ENCODE results near the gene PPP1R13L.
"Not testable (repeated sequence)": the region's sequence is repeated elsewhere in the genome, so short reads cannot be mapped to it uniquely, and the experiment has no call there.

PPP1R13L gene

GRCh38 chr19:45431008-45431407, 26.1 kb upstream of the PPP1R13L start:
- DNase-seq: not testable (repeated sequence)

DNA sequence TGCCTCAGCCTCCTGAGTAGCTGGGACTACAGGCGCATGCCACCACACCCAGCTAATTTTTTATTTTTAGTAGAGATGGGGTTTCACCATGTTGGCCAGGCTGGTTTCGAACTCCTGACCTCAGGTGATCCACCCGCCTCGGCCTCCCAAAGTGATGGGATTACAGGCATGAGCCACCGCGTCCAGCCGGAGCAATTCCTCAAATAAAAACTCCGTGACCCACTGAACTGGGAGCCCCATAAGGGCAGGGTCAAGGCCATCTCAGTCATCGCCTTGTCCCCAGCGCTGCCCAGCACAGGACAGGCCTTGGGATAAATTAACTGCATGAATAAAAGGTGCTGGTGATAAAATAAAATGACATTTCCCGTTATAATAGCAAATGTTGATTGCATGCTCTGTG, 25.0 kb upstream of the PPP1R13L start:
- DNase-seq: not testable (repeated sequence)

DNA sequence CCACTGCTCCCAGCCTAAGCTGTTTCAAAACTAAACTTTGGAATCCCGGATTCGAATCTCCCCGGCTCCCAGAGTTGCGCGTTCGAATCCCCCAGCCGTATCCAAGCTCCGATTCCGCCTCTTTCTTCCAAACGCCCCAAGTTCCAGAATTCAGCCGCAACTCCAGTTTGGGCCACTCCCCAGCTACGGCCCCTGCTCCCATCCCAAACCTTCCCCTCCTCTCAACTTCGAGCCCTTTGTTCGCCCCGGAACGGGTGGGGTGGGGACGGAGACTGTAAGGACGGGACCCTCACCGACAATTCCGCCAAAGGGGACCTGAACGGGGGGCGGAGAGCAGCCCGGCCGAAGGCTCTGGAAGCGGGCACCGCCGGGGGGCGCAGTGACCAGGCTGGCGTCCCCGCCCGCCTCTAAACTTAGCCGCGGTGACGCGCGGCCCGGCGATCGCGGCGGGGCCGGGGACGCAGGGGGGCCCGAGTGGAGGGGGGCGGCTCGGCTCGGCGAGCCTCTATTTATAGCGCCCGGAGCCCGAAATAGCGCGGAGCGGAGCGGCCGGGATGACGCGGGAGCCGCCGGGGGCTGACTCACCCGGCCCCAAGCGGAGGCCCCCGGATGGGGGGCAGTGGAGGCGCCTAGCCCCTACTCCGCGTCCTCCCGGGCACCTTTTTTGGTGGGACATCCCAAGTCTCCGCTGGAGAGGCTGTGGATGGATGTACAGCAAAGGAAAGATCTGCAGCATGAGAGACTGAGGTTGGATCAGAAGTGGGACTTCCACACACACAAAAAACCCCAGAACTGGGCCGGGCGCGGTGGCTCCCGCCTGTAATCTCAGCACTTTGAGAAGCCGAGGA, 23.7 kb upstream of the PPP1R13L start:
- no peak for DNase-seq

DNA sequence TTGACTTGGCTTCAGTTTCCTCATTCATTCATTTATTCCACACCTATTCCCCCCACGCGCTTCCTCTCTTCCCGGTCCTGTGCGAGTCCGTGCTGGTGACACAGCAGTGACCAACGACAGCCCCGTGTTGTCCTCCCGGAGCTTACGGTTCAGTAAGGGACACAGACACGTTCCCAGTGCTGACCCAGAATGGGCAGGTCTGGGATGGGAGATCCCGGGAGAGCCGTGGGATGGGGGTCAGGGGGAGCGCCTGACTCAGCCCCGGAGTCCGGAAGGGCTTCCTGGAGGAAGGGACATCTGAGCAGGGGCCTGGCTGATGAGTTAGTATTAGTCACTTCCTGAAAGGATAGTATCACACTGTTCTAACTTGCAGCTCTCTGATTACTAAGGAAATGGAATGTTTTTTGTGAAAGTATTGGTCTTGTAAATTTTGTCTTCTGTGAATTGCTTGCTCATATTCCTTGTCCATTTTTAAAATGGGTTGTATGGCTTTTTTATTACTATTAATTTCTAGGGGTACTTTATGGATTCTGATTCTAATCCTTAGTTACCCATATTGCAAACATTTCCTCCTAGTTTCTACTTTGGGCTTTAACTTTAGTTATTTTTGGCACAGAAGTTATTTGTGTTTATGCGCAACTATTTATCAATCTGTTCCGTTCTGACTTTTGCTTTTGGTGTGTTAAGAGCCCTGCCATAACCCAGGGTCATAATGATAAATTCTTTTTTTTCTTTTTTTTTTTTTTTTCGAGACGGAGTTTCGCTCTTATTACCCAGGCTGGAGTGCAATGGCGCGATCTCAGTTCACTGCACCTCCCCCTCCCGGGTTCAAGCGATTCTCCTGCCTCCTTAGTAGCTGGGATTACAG, 19.6 kb upstream of the PPP1R13L start:
- no peak for DNase-seq

- DNase-seq: peak; percentile 98
These were observed 18.8 kb upstream of the PPP1R13L start, which contains the start of gene ERCC1 for GRCh38 chr19:45423589-45424190. TSS of gene ERCC1 (minus strand) at chr19:45423917. CDS start at chr19:45423374, 543 bp downstream.

DNA sequence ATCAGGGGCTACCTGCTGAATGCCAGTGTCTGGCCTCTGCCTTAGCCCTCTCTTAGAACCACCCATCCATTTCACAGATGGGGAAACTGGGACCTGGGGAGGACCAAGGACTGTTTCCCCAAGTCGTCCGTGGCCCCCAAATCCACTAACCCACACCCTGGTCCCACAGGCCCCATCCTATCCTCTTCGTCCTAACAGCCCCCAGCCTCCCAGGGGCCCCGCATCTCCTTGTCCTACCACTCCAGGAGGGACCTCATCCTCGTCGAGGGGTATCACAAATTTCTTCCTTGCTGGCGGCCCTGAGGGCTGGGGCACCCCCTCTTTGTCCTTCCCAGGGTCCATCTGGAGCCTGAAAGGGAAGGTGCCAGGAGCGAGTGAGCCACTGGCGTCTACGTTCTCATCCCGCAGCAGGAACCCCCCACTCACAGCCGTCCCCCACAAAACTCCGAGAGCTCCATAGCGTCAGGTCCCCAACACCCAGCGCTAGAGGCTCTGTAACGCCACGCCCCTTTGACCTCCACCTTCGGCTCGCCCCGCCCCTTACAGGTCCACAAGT, 18.2 kb upstream of the PPP1R13L start:
- no peak for DNase-seq

- no peak for DNase-seq
These were observed 17.2 kb upstream of the PPP1R13L start for GRCh38 chr19:45421947-45422498.

DNA sequence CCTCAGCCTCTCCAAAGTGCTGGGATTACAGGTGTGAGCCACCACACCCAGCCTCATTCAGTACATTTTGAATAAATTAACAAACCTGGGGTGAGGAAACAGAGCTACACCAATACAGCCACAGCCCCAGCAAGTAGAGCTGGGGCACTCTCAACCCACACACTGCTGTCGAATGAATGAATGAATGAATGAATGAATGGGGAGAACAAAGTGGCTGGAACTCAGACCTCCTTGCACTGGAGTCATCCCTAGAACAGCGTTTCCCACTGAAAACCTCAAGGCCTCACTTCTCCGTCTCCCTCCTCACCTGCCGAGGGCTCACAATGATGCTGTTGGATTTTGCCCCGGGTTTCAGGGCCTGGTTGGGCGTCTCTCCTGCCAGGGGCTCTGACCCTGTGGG, 16.0 kb upstream of the PPP1R13L start:
- no peak for DNase-seq

DNA sequence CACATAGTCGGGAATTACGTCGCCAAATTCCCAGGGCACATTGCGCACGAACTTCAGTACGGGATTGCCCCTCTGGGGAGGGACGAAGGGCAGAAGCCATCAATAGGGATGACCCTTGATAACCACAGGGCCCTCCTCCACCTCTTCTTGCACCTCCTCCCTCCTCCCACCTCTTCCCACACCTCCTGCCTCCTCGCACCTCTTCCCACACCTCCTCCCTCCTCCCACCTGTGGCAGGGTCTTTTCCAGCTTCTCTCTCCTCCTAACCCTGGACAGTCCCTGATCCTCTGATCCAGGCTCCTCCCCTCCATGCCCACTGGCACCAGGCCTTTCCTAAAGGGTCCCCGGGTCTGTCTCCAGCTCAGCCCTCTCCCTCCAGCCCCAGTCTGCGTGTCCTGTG, 15.5 kb upstream of the PPP1R13L start:
- DNase-seq: no peak

- no peak for DNase-seq
These were observed 15.0 kb upstream of the PPP1R13L start for GRCh38 chr19:45419895-45420294.

- DNase-seq: no peak
These were observed 14.5 kb upstream of the PPP1R13L start for GRCh38 chr19:45419396-45419795.

DNA sequence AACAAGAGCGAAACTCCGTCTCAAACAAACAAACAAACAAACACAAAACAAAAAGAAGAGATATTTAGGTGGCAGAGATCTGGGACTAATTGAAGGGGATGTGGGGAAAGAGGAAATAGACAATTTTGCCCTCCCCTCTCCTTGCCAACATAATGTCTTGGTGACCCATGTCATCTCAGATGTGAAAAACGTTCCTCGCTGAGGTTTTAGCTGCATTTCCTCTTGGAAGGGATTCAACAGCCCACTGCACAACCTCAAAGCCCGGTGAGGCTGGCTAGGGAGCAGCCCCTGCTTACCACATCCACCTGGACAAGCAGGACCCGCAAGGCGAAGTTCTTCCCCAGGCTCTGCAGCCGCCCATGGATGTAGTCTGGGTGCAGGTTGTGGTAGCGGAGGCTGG, 13.9 kb upstream of the PPP1R13L start:
- no peak for DNase-seq

GRCh38 chr19:45417151-45417550, 12.3 kb upstream of the PPP1R13L start:
- no peak for DNase-seq

- no peak for DNase-seq
These were observed 9.6 kb upstream of the PPP1R13L start for GRCh38 chr19:45414468-45414867.

DNA sequence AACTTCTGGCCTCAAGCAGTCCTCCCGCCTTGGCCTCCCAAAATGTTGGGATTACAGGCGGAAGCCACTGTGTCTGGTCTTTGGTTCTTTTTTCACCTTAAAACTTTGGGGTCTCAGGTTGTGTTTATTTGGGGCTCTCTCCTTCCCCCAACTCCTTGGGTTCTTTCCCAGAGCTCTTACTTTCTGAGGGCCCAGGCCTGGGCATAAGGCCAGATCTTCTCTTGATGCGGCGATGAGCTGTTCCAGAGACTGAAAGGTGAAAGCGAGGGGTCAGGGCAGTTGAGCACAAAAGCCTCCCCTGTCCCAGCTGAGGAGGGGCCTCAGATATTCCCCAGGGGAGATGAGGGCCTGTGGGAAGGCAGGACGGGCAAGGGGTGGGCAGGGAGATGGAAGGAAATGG, 8.6 kb upstream of the PPP1R13L start:
- DNase-seq: no peak

GRCh38 chr19:45410330-45410729, 5.5 kb upstream of the PPP1R13L start:
- not testable (repeated sequence) for DNase-seq

- DNase-seq: no peak
These were observed 4.7 kb upstream of the PPP1R13L start for GRCh38 chr19:45409557-45409920.

- DNase-seq: no peak
These were observed 4.1 kb upstream of the PPP1R13L start for GRCh38 chr19:45408830-45409556.

GRCh38 chr19:45408121-45408520, 3.3 kb upstream of the PPP1R13L start:
- no peak for DNase-seq

DNA sequence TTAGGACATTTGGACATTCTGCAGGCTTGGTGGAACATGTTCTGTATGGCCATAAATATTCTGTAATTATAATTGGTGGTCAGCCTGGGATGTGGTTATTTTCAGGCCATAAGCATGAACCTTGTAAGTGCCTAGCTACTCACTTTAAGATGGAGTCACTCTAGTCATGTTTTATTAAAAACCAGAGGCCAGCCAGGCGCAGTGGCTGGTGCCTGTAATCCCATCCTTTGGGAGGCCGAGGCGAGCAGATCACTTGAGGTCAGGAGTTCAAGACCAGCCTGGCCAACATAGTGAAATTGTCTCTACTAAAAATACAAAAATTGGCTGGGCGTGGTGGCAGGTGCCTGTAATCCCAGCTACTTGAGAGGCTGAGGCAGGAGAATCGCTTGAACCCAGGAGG, 2.7 kb upstream of the PPP1R13L start:
- DNase-seq: not testable (repeated sequence)

DNA sequence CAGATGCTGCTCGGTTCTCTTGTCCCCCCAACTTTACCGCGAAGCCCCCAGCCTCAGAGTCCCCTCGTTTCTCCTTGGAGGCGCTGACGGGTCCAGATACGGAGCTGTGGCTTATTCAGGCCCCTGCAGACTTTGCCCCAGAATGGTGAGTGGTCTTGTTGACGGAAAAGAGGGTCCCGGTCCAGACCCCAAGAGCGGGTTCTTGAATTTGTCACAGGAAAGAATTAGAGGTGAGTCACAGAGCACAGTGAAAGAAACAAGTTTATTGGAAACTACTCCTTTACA, 2.2 kb upstream of the PPP1R13L start:
- no peak for DNase-seq
